Muscle of leg (tissue), 16 donors: ENCODE measurements around the gene MKRN2OS. TPM values are rescaled to one million over a fixed set of nuclear protein-coding genes. Genes with fewer than 3 reads are reported as not detected.

ENCODE experiments used
- DNase-seq: peaks from one replicate; pipeline ENCODE4 v3.0.0; 2013
- H3K27ac ChIP-seq: one replicate; pipeline ENCODE4 v1.5.1; 2013; ENCODE audit warnings: mild to moderate bottlenecking, low read length, control low read depth
- H3K27me3 ChIP-seq: one replicate; pipeline ENCODE4 v1.6.1; 2013; ENCODE audit warnings: low read length; ENCODE audit not compliant: control insufficient read depth, insufficient read depth
- H3K36me3 ChIP-seq: one replicate; pipeline ENCODE4 v1.6.1; 2013; ENCODE audit warnings: low read length; ENCODE audit not compliant: control insufficient read depth, insufficient read depth
- H3K4me1 ChIP-seq: one replicate; pipeline ENCODE4 v1.6.1; 2013; ENCODE audit warnings: low read length; ENCODE audit not compliant: control insufficient read depth, insufficient read depth
- H3K4me3 ChIP-seq: one replicate; pipeline ENCODE4 v1.5.1; 2013; ENCODE audit warnings: low read length, control low read depth
- H3K9me3 ChIP-seq: replicated peaks from 2 replicates; pipeline ENCODE4 v1.6.1; 2013; ENCODE audit warnings: low read depth, low read length; ENCODE audit not compliant: control insufficient read depth
- WGBS: methylation state at CpG from one replicate; pipeline ENCODE4 v1.1.5; 2013; ENCODE audit warnings: missing lambda C conversion rate; ENCODE audit not compliant: insufficient coverage; 5-methylcytosine and 5-hydroxymethylcytosine counted together
- long read RNA-seq, 11 donors: transcript quantifications; one replicate each; lab custom pipeline, GENCODE V29; 2026
- polyA plus RNA-seq, 8 donors: library from polyadenylated mRNA; unstranded; fragments of 120-200 nt; gene quantifications; one replicate each; pipeline versions ENCODE4 v1.2.1 to v1.2.3, GENCODE V29; 2013; ENCODE audit warnings: inconsistent platforms in 1 of 8, low replicate concordance in 1 of 8; ENCODE audit not compliant: insufficient read length in 8 of 8, insufficient read depth in 1 of 8
- total RNA-seq: library from RNA; stranded (reverse); fragments of 120-200 nt; gene quantifications from one replicate; pipeline ENCODE4 v1.2.4, GENCODE V29; 2013

The MKRN2OS gene, protein sequence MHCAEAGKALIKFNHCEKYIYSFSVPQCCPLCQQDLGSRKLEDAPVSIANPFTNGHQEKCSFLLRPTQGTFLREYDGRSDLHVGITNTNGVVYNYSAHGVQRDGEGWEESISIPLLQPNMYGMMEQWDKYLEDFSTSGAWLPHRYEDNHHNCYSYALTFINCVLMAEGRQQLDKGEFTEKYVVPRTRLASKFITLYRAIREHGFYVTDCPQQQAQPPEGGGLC
- not detected for total RNA-seq
- polyA plus RNA-seq: 1 to 10 TPM in 1 of 8 donors, under 1 TPM in 7; 0.12 to 1.1 (median 0.61) TPM
- long read RNA-seq, donor 1, partial matches to known transcripts: 0 of 6 reads
- long read RNA-seq, donor 1, other reads (novel, unspliced or antisense): 6 of 6 reads
- long read RNA-seq, donor 2: 0 reads
- long read RNA-seq, donor 3: 0 reads
- long read RNA-seq, donor 4: 0 reads
- long read RNA-seq, donor 5, partial matches to known transcripts: 95 of 95 reads
- long read RNA-seq, donor 5, other reads (novel, unspliced or antisense): 0 of 95 reads
- long read RNA-seq, donor 6: 0 reads
- long read RNA-seq, donor 7: 0 reads
- long read RNA-seq, donor 8: 0 reads
- long read RNA-seq, donor 9: 0 reads
- long read RNA-seq, donor 10: 0 reads
- long read RNA-seq, donor 11: 0 reads

DNA sequence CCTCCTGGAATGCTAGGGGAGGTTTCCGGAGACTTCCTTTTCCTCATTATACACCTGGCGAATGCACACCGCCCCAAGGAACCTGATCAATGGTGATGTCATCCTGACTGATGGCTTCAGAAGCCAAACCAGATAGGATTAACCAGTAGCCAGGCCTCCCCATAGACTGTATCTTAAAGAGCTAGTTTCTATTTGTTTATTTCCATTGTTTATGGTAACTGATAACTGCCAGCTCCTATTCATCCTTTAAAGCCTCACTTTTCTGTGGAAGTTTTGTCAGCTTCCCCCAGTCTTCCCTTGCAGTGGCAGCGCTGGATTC, at the start of gene MKRN2OS:
Gene MKRN2OS, minus strand, starts transcription at position 27 of the 319 bp plus-strand sequence. CDS start 35 bp downstream, outside the sequence.
- 60% methylated on average over 1 of the region's 4 CpGs for WGBS
- no peaks in the 10 kb centered on the region for H3K36me3 ChIP-seq
- H3K27me3 ChIP-seq: no peaks in the 10 kb centered on the region
- H3K9me3 ChIP-seq: no peaks in the 10 kb centered on the region
- H3K27ac ChIP-seq: no peak within 1 kb of the TSS
- no peak for DNase-seq
- no peak within 1 kb of the TSS for H3K4me3 ChIP-seq
- no peaks in the 10 kb centered on the region for H3K4me1 ChIP-seq

DNA sequence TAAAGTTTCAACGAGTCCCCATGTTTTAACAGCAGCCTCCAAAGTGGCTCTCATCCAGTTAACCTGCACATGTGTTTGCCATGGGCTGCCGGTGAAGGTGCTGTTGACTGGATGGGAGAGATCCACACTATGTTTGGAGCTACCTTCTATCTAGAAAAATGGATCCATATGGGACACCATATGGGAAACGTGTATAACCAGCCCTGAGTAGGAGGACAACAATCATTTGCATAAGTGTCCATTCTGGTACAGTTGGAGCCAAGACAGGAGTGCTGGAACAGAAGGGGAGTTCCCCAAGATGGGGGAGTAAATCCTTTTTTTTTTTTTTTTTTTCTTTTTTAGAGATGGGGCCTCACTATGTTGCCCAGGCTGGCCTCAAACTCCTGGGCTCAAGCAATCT, 48.2 kb upstream of the MKRN2OS start:
- no peak for DNase-seq
- Histone ChIP-seq H3K4me3 (no peak overlapping the region), H3K4me1 (no peaks in the 10 kb centered on the region), H3K27ac (no peak overlapping the region), H3K27me3 (no peaks in the 10 kb centered on the region), H3K36me3 (peaks cover 91% of the 10 kb centered on the region), H3K9me3 (no peaks in the 10 kb centered on the region)
- no CpG with 5 or more reads among the region's 3 CpGs for WGBS

DNA sequence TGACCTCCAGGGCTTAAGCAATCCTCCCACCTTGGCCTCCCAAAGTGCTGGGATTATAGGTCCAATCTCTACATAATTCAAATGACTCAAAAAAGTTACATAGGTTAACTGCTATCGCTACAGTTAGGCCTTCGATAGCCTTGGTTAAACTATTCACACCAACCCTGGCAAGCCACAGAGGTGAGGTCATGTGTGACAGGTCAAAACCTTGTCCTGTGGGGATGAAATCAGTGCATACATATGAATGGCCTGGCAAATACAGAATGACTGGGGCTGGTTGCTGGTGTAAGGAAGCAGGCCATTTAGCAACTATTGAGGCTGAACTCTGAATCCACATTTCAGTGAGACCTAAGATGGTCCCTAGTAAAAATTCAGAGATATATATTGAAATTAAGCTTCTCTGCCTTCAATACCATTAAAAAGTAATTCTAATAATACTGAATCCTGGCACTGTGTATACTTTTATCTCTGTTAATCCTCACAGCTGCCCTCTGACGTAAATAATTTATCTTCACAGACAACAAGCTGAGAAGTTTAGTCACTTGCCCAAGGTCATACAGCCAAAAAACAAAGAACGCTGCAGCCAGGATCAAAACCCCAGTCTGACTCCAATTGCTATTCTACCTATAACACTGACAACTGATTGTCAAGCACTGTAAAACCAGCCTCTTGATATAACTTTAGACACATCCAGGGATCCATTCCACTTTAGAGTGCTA, 46.9 kb upstream of the MKRN2OS start:
- Histone ChIP-seq H3K4me1 (no peaks in the 10 kb centered on the region), H3K27me3 (no peaks in the 10 kb centered on the region), H3K9me3 (no peaks in the 10 kb centered on the region), H3K27ac (no peak overlapping the region), H3K36me3 (peaks cover 90% of the 10 kb centered on the region), H3K4me3 (no peak overlapping the region)
- WGBS: 89% methylated on average over 2 of the region's 4 CpGs
- DNase-seq: no peak

DNA sequence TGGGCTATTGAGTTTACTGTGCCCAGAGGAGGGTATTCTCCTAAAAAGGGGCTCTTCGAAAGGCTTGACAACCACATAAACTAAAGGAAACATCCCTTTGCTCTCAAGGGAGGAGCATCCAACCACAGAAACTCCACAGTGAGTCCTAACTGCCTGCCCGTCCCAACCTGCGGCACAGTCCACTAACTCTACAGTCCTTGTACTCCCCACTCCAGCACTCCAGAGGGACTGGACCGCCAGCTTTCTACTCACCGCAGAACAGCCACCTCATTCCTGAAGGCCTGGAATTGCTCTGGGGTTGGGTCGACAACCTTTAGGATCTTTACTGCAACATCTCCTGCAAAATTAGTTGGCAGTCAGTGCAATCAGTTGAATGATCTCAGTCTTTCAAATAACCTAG, 46.2 kb upstream of the MKRN2OS start:
- H3K27ac ChIP-seq: no peak overlapping the region
- H3K4me3 ChIP-seq: no peak overlapping the region
- H3K4me1 ChIP-seq: no peaks in the 10 kb centered on the region
- no peak for DNase-seq
- peaks cover 87% of the 10 kb centered on the region for H3K36me3 ChIP-seq
- no peaks in the 10 kb centered on the region for H3K9me3 ChIP-seq
- 97% methylated on average over 5 of the region's 6 CpGs for WGBS
- no peaks in the 10 kb centered on the region for H3K27me3 ChIP-seq

DNA sequence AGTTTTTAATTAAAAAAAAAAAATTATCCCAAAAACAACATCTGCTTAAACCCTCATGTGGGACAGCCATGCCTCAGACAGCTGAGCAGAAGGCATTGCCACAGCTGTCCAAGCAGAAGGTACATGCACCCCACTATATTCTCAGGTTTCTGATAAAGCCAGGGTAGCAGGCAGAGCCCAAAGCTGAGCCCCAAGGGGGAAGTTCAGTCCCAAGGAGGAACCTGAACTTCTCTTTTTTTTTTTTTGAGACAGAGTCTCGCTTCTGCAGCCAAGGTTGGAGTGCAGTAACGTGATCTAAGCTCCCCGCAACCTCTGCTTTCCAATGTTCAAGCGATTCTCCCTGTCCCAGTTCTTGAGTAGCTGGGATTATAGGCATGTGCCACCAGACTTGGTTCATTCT, 44.8 kb upstream of the MKRN2OS start:
- H3K4me3 ChIP-seq: no peak overlapping the region
- no peaks in the 10 kb centered on the region for H3K9me3 ChIP-seq
- no CpG with 5 or more reads among the region's 4 CpGs for WGBS
- H3K27me3 ChIP-seq: no peaks in the 10 kb centered on the region
- no peak overlapping the region for H3K27ac ChIP-seq
- DNase-seq: no peak
- peaks cover 89% of the 10 kb centered on the region for H3K36me3 ChIP-seq
- no peaks in the 10 kb centered on the region for H3K4me1 ChIP-seq

DNA sequence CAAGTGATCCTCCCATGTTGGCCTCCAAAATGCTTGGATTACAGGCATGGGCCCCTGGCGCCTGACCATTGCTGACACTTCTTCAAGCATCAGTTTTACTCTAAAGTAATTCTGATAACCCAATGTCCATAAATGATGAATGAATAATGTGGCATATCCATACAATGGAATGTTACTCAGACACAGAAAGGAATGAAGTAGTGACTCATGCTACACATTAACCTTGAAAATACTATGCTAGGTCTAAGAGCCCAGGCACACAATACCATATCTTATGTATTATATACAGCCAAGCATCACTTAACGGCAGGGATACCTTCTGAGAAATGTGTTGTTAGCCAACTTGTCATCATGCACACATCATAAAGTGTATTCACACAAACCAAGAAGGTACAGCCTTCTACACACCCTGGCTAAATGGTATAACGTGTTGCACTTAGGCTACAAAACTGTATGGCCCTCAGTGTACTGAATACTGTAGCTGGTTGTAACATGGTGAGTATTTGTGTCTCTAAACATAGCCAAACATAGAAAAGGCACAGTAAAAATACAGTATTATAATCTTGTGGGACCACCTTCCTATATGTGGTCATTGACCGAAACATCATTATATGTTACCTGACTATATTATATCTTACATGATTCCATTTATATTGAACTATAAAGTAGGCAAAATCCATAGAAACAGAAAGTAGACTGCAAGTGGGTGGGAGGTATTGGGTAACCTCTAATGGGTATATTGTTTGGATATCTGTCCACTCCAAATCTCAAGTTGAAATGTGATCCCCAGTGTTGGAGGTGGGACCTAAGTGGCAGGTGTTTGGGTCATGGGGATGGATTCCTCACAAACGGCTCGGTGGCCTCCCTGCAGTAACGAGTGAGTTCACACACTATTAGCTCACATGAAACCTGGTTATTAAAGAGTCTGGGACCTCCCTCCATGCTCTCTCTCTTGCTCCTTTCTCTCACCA, 43.0 kb upstream of the MKRN2OS start:
- WGBS: 36% methylated on average over 3 of the region's 7 CpGs
- no peak overlapping the region for H3K4me3 ChIP-seq
- no peaks in the 10 kb centered on the region for H3K9me3 ChIP-seq
- peaks cover 89% of the 10 kb centered on the region for H3K36me3 ChIP-seq
- H3K27me3 ChIP-seq: no peaks in the 10 kb centered on the region
- H3K27ac ChIP-seq: no peak overlapping the region
- no peaks in the 10 kb centered on the region for H3K4me1 ChIP-seq
- DNase-seq: no peak

DNA sequence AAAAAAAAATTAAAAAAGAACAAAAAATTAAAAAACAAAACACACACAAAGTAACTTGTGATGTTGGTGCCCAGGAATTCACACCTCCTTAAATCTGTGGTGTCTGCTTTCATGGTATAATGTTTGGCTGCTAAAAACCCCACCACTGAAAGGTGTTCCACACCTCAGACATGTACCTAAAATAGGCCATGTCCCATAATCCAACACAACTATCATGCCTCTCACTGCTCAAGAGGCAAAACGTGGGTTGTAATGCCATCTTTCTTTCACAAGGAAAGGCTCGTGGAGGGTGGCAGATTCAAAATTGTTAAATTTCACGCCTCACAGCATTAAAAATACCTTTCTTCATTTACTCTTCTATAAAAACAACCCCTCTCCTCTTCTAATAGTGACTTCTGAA, 41.1 kb upstream of the MKRN2OS start:
- DNase-seq: no peak
- H3K9me3 ChIP-seq: no peaks in the 10 kb centered on the region
- peaks cover 88% of the 10 kb centered on the region for H3K36me3 ChIP-seq
- no CpG with 5 or more reads among the region's 3 CpGs for WGBS
- H3K27ac ChIP-seq: no peak overlapping the region
- no peaks in the 10 kb centered on the region for H3K27me3 ChIP-seq
- H3K4me3 ChIP-seq: no peak overlapping the region
- H3K4me1 ChIP-seq: no peaks in the 10 kb centered on the region

DNA sequence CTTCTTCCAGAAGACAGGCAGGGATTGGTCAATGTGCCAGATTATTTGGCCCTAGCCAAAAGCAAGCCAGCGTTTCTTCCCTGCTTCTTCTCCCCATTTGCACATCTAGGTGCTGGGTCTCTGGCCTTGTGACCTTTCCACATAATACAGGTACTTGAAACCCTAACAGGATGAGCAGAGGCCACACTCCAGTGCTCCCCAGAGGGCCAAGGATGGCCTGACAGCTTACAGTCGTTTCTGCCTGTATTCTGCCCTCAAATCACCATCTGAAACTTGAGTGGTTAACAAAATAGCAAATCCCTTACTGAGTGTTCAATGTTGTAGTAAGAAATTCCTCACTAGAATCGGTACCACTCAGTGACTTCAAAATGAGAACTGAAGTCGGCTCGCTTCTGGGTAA, 40.7 kb upstream of the MKRN2OS start:
- WGBS: 80% methylated on average over 1 of the region's 5 CpGs
- H3K27ac ChIP-seq: no peak overlapping the region
- no peak for DNase-seq
- H3K27me3 ChIP-seq: no peaks in the 10 kb centered on the region
- no peaks in the 10 kb centered on the region for H3K4me1 ChIP-seq
- H3K4me3 ChIP-seq: no peak overlapping the region
- H3K36me3 ChIP-seq: peaks cover 88% of the 10 kb centered on the region
- H3K9me3 ChIP-seq: no peaks in the 10 kb centered on the region

DNA sequence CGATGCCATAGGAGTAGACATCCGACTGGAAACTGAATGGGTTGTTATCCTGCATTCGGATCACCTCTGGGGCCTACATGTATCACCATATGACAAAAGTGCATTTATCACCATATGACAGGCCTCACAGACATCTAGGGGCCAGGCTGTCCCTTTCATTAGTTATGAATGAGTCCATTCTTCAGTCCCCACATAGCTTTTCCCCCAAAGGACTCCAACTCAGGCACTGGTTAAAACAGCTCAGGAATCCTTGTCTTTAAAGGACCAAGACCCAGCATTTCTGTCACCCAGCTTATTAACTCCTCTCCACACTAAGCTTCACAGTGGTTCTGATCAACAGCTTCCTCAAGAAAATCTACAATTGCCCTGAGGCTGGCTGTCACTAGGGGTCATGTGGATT, 39.9 kb upstream of the MKRN2OS start:
- DNase-seq: no peak
- Histone ChIP-seq H3K9me3 (no peaks in the 10 kb centered on the region), H3K4me3 (no peak overlapping the region), H3K4me1 (no peaks in the 10 kb centered on the region), H3K27me3 (no peaks in the 10 kb centered on the region), H3K36me3 (peaks cover 84% of the 10 kb centered on the region), H3K27ac (no peak overlapping the region)
- WGBS: 72% methylated on average over 3 of the region's 3 CpGs
